ENCODE measurements around the gene IGF2BP1. TPM values are rescaled to one million over a fixed set of nuclear protein-coding genes. Genes with fewer than 3 reads are reported as not detected.
A peak's percentile ranks its signal among the peaks of the same experiment; 100 is the strongest.

Gene IGF2BP1
- total RNA-seq (ENCODE audit: unreplicated experiment), result 260 TPM
- long read RNA-seq, full-length matches to known transcripts, result 13 of 26 reads
- long read RNA-seq, partial matches to known transcripts, result 2 of 26 reads
- long read RNA-seq, other reads (novel, unspliced or antisense), result 11 of 26 reads

DNA sequence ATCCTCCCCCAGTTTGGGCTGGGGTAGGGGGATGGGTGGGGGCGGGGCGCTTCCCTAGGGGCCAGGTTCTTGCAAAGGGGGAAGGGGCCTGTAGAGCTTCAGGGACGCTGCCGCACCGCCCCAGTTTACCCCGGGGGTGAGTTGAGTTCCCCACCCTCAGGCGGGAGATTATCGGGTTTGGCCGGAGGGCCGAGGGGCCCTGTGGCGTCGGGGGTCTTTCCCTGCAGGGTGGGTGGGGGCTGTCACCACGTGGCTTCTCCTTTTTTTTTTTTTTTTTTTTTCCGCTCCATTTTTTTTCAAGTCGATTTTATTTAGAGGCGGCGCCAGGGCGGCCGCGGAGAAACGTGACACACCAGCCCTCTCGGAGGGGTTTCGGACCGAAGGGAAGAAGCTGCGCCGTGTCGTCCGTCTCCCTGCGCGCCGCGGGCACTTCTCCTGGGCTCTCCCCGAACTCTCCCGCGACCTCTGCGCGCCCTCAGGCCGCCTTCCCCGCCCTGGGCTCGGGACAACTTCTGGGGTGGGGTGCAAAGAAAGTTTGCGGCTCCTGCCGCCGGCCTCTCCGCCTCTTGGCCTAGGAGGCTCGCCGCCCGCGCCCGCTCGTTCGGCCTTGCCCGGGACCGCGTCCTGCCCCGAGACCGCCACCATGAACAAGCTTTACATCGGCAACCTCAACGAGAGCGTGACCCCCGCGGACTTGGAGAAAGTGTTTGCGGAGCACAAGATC, at the start of gene IGF2BP1:
Gene IGF2BP1 (plus strand): TSS at position 283 of the 724 bp plus-strand sequence. CDS start 361 bp downstream, at position 644.
- H3K4me1 Mint-ChIP-seq (ENCODE audit: low read depth, unreplicated experiment), result peaks cover 20% of the 10 kb centered on the region
- peak; percentile 73 for DNase-seq
- peak within 1 kb of the TSS; percentile 99 for H3K27ac Mint-ChIP-seq (ENCODE audit: unreplicated experiment)
- peaks cover 24% of the 10 kb centered on the region for H3K9me3 Mint-ChIP-seq (ENCODE audit: unreplicated experiment)
- peak within 1 kb of the TSS; percentile 97 for H3K4me3 Mint-ChIP-seq (ENCODE audit: unreplicated experiment)
- no peaks in the 10 kb centered on the region for H3K36me3 Mint-ChIP-seq (ENCODE audit: unreplicated experiment)
- peaks cover 24% of the 10 kb centered on the region for H3K27me3 Mint-ChIP-seq (ENCODE audit: unreplicated experiment)
- TF ChIP-seq, protein P1, sequence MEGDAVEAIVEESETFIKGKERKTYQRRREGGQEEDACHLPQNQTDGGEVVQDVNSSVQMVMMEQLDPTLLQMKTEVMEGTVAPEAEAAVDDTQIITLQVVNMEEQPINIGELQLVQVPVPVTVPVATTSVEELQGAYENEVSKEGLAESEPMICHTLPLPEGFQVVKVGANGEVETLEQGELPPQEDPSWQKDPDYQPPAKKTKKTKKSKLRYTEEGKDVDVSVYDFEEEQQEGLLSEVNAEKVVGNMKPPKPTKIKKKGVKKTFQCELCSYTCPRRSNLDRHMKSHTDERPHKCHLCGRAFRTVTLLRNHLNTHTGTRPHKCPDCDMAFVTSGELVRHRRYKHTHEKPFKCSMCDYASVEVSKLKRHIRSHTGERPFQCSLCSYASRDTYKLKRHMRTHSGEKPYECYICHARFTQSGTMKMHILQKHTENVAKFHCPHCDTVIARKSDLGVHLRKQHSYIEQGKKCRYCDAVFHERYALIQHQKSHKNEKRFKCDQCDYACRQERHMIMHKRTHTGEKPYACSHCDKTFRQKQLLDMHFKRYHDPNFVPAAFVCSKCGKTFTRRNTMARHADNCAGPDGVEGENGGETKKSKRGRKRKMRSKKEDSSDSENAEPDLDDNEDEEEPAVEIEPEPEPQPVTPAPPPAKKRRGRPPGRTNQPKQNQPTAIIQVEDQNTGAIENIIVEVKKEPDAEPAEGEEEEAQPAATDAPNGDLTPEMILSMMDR (IDR thresholded peaks at IDR 0.05; ENCODE audit: partially characterized antibody, unreplicated experiment), result no peak

DNA sequence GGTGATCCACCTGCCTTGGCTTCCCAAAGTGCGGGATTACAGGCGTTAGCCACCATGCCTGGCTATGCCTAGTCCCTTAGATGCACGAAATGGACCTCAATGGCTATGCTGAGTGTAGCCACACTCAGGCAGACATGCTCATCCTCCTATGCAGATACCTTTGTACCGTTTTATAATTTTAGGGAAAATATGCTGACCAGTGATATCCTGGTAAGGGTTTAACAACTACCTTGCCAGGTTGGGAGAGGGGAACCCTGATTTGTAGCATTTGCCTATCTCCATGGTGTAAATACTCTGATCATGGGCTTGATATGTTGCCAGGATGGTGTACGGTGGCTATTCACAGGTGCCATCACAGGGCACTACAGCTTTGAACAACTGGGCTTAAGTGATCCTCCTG, 45.6 kb upstream of the IGF2BP1 start:
- no peak overlapping the region for H3K27ac Mint-ChIP-seq (ENCODE audit: unreplicated experiment)
- no peaks in the 10 kb centered on the region for H3K36me3 Mint-ChIP-seq (ENCODE audit: unreplicated experiment)
- H3K9me3 Mint-ChIP-seq (ENCODE audit: unreplicated experiment), result no peaks in the 10 kb centered on the region
- no peak overlapping the region for H3K4me3 Mint-ChIP-seq (ENCODE audit: unreplicated experiment)
- TF ChIP-seq, protein P1 (IDR thresholded peaks at IDR 0.05; ENCODE audit: partially characterized antibody, unreplicated experiment), result no peak
- H3K27me3 Mint-ChIP-seq (ENCODE audit: unreplicated experiment), result peaks cover 2% of the 10 kb centered on the region
- DNase-seq, result no peak
- H3K4me1 Mint-ChIP-seq (ENCODE audit: low read depth, unreplicated experiment), result no peaks in the 10 kb centered on the region

DNA sequence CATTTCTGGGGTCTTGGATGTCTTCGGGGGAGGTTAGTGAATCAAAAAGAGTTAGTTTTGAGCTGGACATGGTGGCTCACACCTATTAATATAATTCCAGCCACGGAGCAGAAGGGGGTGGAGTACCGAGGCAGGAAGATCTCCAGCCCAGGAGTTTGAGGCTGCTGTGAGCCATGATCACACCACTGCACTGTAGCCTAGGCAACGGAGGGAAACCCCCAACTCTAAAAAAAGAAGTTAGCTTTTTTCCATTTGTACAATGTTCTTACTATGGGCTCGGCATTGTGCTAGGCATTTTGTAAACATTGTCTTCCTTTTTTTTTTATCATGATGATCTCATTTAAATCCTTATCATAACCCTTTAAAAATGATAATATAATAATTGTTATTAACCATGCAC, 44.3 kb upstream of the IGF2BP1 start:
- no peaks in the 10 kb centered on the region for H3K36me3 Mint-ChIP-seq (ENCODE audit: unreplicated experiment)
- no peak for DNase-seq
- TF ChIP-seq, protein P1 (IDR thresholded peaks at IDR 0.05; ENCODE audit: partially characterized antibody, unreplicated experiment), result no peak
- H3K9me3 Mint-ChIP-seq (ENCODE audit: unreplicated experiment), result no peaks in the 10 kb centered on the region
- no peaks in the 10 kb centered on the region for H3K4me1 Mint-ChIP-seq (ENCODE audit: low read depth, unreplicated experiment)
- no peak overlapping the region for H3K27ac Mint-ChIP-seq (ENCODE audit: unreplicated experiment)
- peaks cover under 1% of the 10 kb centered on the region for H3K27me3 Mint-ChIP-seq (ENCODE audit: unreplicated experiment)
- H3K4me3 Mint-ChIP-seq (ENCODE audit: unreplicated experiment), result no peak overlapping the region

DNA sequence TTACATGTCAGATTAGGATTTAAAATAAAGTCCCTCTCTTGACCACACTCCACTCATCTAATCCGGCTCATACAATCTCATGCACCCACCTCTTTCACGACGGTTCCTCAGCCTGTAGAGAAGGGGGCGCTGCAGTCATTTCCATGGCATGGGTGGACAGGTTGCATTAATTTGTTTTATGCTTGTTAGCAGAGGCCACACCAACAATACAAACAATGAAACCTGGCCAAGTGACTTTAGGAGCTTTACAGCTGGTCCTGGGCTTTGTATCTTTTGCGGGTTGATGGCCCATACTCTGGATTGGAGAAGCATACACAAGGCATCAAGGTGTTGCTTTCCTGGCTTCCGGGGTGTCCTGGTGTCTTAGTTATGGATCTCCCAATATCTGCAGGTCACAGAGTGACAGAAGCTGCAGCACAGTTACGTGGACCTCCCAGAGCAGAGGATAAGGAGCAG, 42.9 kb upstream of the IGF2BP1 start:
- Mint-ChIP-seq H3K27ac (ENCODE audit: unreplicated experiment) (no peak overlapping the region), H3K9me3 (ENCODE audit: unreplicated experiment) (no peaks in the 10 kb centered on the region)

More for the DNA sequence above, 42.9 kb upstream of the IGF2BP1 start:
- H3K4me1 Mint-ChIP-seq (ENCODE audit: low read depth, unreplicated experiment), result no peaks in the 10 kb centered on the region
- H3K36me3 Mint-ChIP-seq (ENCODE audit: unreplicated experiment), result no peaks in the 10 kb centered on the region
- TF ChIP-seq, protein P1 (IDR thresholded peaks at IDR 0.05; ENCODE audit: partially characterized antibody, unreplicated experiment), result no peak
- peak; percentile 33 for DNase-seq
- H3K4me3 Mint-ChIP-seq (ENCODE audit: unreplicated experiment), result no peak overlapping the region
- H3K27me3 Mint-ChIP-seq (ENCODE audit: unreplicated experiment), result peaks cover 1% of the 10 kb centered on the region
